ENCODE measurements around the gene SULT1C3.

DNA sequence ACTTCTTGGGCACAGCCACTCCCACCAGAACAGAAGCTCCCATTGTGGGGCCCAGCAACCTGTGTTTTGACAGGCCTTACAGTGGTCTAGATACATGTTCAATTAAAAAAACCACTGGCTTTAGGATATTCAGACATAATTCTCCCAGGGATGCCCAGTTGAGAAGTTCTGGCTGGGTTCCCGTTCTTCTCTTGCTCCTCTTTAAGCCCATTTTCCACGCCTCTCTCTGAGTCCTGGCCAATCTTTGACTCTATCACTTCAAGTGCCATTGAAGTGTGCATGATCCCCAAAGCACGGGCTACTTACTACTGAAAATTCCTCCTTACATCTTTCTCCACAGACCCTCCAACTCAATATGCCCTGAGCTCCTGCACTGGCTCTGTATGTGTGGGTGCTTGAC lies 17.5 kb upstream of the SULT1C3 start:
- TF ChIP-seq OSR1 (CRISPR knock-in tag; IDR thresholded peaks at IDR 0.05), result no peak
- TF ChIP-seq ARNTL (CRISPR knock-in tag; IDR thresholded peaks at IDR 0.05; ENCODE audit: borderline replicate concordance, low read depth), result no peak
- TF ChIP-seq, protein P1, sequence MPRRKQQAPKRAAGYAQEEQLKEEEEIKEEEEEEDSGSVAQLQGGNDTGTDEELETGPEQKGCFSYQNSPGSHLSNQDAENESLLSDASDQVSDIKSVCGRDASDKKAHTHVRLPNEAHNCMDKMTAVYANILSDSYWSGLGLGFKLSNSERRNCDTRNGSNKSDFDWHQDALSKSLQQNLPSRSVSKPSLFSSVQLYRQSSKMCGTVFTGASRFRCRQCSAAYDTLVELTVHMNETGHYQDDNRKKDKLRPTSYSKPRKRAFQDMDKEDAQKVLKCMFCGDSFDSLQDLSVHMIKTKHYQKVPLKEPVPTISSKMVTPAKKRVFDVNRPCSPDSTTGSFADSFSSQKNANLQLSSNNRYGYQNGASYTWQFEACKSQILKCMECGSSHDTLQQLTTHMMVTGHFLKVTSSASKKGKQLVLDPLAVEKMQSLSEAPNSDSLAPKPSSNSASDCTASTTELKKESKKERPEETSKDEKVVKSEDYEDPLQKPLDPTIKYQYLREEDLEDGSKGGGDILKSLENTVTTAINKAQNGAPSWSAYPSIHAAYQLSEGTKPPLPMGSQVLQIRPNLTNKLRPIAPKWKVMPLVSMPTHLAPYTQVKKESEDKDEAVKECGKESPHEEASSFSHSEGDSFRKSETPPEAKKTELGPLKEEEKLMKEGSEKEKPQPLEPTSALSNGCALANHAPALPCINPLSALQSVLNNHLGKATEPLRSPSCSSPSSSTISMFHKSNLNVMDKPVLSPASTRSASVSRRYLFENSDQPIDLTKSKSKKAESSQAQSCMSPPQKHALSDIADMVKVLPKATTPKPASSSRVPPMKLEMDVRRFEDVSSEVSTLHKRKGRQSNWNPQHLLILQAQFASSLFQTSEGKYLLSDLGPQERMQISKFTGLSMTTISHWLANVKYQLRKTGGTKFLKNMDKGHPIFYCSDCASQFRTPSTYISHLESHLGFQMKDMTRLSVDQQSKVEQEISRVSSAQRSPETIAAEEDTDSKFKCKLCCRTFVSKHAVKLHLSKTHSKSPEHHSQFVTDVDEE (CRISPR knock-in tag; IDR thresholded peaks at IDR 0.05), result no peak
- TF ChIP-seq GLIS3 (CRISPR knock-in tag; IDR thresholded peaks at IDR 0.05), result no peak
- TF ChIP-seq BACH2 (CRISPR knock-in tag; IDR thresholded peaks at IDR 0.05; ENCODE audit: borderline replicate concordance), result no peak
- TF ChIP-seq ZFP30 (CRISPR knock-in tag; IDR thresholded peaks at IDR 0.05), result no peak
- TF ChIP-seq, protein P2, sequence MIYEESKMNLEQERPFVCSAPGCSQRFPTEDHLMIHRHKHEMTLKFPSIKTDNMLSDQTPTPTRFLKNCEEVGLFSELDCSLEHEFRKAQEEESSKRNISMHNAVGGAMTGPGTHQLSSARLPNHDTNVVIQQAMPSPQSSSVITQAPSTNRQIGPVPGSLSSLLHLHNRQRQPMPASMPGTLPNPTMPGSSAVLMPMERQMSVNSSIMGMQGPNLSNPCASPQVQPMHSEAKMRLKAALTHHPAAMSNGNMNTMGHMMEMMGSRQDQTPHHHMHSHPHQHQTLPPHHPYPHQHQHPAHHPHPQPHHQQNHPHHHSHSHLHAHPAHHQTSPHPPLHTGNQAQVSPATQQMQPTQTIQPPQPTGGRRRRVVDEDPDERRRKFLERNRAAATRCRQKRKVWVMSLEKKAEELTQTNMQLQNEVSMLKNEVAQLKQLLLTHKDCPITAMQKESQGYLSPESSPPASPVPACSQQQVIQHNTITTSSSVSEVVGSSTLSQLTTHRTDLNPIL (CRISPR knock-in tag; IDR thresholded peaks at IDR 0.05; ENCODE audit: low read depth), result no peak
- TF ChIP-seq, protein P3, sequence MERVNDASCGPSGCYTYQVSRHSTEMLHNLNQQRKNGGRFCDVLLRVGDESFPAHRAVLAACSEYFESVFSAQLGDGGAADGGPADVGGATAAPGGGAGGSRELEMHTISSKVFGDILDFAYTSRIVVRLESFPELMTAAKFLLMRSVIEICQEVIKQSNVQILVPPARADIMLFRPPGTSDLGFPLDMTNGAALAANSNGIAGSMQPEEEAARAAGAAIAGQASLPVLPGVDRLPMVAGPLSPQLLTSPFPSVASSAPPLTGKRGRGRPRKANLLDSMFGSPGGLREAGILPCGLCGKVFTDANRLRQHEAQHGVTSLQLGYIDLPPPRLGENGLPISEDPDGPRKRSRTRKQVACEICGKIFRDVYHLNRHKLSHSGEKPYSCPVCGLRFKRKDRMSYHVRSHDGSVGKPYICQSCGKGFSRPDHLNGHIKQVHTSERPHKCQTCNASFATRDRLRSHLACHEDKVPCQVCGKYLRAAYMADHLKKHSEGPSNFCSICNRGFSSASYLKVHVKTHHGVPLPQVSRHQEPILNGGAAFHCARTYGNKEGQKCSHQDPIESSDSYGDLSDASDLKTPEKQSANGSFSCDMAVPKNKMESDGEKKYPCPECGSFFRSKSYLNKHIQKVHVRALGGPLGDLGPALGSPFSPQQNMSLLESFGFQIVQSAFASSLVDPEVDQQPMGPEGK (CRISPR knock-in tag; IDR thresholded peaks at IDR 0.05; ENCODE audit: borderline replicate concordance), result no peak
- TF ChIP-seq TOX (CRISPR knock-in tag; IDR thresholded peaks at IDR 0.05; ENCODE audit: borderline replicate concordance), result no peak

Data from SK-N-SH treated with all-trans-retinoic acid at 6 μM for 48 hours (cell line).